CD1c-positive myeloid dendritic cell (primary cell): Measurements from ENCODE around the gene SPRED2.

ENCODE experiments used
- DNase-seq: peaks from one replicate; pipeline ENCODE4 v3.0.0-alpha.2; 2016; ENCODE audit errors: extremely low spot score

Gene SPRED2

DNA sequence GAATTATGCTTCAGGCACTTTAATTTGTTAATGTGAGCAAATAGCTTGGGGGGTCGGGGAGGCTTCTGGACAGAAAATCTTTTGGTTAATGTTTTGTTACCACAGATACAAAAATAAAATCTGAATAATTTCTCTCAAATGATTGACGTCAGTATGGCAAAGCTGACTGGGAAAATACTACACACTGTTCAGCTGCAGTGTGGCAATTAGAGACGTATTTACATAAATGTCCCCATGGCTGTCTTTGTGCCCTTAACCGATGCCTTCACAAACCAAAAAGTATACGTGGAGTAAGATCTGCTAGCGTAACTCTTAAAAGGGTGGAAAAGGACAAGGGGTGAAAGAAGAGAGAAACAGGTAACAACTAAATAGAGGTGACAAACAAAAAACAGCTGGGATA is 121.3 kb downstream of the SPRED2 start:
- DNase-seq: no peak

DNA sequence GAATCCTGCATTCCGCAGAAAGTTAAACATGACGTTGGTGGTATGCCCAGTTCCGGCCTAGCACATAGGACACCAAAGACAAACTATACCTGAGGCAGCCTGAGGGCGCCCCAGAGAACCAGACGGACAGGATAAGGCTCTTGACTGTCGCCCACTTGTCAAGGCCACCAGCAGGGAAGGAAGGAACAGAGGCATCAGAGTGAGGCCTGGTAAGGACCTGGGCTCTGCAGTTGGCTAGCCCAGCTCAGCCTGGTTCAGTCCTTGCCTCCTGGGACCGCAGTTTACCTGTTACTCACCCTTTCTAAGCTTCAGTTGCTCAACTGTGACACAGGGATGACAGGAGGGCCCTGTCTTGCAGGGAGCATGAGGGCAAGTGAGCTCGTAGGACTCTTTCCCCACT is 122.7 kb downstream of the SPRED2 start:
- no peak for DNase-seq

DNA sequence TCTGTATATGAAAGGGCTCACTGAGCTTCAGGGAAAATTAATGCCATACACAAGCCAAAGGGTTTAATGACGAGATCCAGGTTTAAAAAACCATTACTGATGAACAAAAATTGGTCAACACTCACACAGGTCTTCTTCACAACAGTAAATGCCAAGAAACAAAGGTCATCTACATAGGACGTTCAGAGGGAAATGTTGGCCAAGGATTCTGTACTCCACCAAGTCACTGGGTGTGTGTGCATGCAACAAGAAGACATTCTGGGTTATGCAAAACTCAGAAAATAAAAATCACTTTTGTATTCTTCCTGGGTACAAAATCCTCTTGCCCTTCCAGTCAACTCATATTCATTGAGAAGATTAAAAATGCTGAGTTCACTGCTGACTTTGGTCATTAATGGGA is 126.5 kb downstream of the SPRED2 start:
- DNase-seq: no peak

DNA sequence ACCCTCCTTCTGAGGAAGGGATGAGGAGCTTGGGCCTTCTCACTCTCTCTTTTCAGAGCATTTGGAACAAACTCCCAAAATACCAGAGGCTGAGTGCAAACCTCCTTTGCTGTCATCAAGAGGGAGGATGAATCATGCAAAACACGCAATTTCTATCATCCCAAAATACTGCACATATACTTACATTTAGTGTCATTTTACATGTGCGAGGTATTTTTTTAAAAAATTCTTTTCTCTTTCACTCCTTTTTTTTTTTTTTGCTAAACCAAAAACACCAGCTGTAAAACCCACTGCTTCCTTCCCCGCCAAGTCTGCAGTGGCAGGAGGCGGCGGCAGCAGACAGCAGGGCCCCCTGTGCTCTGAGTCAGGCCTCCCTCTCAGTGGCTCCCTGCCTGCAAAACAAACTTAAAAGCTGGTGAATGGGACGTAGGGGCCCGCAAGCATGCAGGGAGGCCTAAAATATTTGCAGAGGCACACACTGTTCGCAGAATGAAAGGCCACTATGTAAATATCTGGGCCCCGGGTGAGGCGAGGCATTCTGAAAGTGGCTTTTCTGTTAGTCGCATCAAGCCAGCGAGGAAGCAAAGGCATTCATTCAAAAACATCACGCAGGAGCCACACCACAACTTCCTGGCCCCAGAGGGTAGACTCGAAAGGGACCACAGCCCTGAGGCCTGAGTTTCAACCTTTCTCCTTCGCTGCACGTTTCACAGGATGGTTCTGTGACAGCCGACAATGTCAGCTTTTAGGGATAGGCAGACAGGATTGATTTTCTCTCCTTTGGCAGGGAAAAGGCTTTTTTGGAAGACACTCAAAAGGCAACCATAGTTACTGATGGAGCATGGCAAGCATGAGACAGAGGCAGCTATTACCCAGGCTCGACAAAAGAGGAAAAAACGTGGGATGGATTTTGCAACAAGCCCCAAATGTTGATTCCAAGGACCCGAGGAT is 131.4 kb downstream of the SPRED2 start:
- DNase-seq: no peak

DNA sequence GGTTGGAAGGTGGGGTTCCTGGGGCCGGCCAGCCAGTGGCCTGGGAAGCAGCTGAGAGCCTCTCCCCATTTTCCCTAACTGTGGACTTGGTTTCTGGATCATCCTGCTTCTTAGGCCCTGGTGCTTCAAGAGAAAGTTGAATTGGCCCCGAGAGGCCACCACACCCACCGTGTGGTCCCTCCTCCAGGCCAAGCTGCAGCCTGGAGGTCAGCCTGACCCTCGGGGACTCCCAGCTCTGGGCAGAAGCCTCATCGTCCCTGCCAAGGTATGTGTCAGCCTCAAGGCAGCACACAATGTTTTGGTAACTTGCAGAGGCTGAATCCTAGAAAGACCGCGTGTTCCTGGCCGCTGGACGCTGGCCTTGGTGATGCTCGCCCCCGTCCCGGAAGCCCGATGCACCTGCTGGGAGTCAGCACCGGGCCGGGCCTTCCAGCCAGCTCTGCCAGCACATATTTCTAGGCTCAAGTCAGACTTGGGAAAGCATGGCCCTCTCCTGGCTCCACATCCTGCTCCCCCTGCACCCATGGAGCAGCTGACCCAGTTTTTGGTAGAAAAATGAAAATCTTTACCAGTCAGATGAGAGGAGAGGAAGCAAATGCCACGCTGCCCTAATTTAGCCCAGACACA is 132.2 kb downstream of the SPRED2 start:
- DNase-seq: no peak

DNA sequence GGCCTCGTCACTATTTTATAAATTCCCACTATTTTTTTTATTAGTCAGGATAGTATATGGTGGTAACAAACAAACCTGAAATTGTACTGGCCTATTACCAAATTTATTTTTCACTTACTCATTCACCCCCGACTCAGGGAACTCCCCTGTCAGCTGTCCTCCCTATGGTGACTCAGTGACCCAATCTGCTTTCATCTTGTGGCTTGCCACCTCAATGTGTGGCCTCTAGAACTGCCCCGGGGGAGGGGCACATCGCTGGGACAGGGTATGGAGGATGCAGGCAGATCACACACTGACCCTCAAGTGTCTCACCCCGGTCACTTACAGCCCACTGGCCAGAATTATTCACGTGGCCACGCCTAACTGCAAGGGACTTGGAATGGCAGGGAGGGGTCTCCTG is 133.2 kb downstream of the SPRED2 start:
- no peak for DNase-seq

DNA sequence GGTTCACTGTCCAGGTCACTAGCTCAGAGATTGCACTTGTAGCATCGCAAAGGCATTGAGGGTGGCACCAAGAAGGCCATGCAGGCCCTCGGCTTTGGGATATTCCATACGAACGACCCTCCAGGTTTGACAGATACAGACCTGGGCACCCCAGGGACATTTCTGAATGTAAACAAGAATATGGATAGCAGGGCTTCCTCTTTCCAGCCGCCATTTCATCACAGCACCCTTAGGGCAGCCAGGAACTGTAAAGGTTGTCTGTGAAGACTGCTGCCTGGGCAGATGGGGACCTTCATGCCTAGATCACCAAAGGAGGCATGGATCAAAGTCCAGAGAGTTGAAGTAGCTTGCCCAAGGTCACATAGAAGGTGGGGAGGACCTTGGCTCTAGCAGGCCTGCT is 134.3 kb downstream of the SPRED2 start:
- DNase-seq: no peak

DNA sequence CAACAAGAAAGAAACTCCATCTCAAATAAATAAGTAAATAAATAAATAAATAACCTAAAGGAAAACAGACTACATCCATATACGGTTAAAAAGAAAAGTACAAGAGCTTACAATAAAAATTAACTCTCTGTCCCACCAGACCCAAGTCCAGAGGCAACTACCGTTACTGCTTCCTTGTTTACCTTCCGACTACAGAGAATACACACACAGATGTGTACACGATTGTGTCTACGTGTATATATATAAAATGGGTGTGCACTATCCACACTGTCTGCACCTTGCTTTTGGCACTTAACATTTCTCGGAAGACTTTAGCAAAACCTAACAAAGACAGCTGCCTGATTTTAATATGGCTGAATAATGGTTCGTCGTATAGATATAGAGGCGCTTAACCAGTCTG is 134.9 kb downstream of the SPRED2 start:
- no peak for DNase-seq

DNA sequence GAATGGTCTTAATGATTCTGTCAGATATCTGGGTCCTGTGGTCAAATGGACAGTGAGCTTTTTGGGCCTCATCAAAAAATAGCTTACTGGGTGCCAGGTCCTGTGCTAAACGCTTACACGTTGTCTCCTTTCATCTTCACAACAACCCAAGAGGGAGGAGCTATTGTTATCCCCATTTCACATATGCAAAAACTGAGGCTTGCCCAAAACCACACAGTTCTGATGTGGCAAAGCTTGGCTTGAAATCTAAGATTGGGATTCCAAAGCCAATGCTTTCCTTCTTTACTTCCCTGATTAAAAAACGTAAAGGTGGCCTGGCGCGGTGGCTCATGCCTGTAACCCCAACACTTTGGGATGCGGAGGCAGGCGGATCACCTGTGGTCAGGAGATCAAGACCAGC is 135.4 kb downstream of the SPRED2 start:
- DNase-seq: no peak

DNA sequence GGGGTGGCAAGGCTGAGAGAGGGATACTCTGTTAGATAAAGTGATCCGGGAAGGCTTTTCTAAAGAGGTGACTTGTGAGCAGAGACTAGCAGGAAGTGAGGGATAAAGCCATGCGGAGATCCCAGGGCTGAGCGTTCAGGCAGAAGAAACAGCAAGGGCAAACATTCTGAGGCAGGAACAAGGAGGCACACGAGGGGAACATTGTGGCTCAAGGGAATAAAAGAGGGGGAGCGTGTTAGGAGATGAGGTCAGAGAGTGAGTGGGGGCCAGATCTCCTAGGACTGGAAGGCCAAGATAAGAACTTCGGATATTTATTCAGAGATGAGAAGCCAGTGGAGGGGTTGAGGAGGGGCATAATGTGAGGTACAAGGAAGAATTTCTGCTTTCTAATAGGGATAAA is 137.7 kb downstream of the SPRED2 start:
- no peak for DNase-seq

DNA sequence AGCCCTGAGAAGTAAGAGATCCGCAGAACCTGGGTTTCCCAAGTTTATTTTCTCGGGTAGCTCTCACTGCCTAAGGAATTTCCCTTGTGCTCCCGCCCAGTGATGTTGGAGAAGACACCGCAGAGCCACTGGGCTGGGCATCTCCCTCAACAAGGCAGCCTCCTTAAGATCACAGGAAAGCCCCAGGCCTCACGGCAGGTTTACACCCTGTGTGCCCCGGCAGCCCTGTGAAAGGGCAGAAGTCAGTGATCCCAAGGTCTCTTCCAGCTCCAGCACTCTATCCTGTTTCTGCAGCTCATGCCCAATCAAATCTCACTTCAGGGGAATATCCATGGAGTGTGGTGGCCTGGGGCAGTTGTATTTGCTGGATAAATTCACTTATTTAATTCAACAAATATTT is 138.3 kb downstream of the SPRED2 start:
- DNase-seq: no peak

DNA sequence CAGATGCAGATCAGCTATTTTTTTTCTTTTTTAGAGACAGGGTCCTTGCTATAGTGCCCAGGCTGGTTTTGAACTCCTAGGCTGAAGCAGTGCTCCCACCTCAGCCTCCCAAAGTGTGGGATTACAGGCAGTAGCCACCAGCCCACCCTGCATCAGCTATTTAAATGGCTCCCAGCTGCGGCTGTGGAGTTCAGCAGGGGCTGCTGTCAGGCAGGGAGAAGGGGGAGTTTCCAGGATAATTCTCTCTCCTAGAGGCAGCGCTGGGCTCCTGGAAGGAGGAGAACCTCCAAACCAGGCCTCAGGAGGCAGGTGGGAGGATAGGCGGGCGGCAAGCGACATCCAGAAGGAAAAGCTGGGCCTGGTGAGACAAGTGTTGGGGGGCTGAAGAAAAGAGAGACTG is 139.0 kb downstream of the SPRED2 start:
- DNase-seq: no peak

DNA sequence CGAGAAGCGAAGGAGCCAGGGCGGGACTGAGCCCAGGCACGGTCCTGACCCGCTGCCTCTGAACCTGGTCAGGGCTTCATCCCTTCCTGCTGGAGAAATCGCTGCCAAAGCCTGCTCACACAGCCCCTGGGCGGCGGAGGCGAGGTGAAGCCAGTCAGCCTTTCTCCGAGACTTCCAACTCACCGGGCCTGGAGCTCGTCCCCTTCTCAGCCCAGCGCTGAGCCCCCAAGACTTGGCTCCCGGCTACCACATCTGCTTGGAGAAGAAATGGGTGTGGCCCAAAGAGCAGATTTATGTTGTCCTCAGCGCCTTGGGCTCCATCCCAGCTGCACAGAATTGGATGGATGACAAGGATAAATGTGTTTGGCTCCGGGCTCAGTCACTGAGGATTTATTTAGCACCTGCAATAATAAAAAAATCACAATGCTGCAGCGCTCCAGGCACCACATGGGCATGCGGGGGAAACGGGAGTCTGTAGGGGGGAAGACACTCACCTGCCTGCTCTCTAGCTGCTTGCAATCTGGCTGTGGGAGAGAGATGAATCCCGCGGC is 139.9 kb downstream of the SPRED2 start:
- no peak for DNase-seq

DNA sequence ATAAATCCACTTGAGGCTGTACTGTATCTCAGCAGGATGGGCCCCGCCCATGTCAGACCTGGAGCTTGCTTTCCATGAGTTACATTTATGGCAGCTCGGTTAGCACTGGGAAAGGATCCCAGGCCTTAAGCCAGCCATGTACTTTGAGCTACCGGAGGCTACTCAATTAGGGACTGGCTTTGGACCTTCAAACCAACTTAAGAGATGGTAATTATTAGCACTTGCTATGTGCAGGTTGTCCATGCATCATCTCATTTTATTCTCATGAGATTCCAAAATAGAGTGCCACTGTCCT is 140.3 kb downstream of the SPRED2 start:
- DNase-seq: no peak

DNA sequence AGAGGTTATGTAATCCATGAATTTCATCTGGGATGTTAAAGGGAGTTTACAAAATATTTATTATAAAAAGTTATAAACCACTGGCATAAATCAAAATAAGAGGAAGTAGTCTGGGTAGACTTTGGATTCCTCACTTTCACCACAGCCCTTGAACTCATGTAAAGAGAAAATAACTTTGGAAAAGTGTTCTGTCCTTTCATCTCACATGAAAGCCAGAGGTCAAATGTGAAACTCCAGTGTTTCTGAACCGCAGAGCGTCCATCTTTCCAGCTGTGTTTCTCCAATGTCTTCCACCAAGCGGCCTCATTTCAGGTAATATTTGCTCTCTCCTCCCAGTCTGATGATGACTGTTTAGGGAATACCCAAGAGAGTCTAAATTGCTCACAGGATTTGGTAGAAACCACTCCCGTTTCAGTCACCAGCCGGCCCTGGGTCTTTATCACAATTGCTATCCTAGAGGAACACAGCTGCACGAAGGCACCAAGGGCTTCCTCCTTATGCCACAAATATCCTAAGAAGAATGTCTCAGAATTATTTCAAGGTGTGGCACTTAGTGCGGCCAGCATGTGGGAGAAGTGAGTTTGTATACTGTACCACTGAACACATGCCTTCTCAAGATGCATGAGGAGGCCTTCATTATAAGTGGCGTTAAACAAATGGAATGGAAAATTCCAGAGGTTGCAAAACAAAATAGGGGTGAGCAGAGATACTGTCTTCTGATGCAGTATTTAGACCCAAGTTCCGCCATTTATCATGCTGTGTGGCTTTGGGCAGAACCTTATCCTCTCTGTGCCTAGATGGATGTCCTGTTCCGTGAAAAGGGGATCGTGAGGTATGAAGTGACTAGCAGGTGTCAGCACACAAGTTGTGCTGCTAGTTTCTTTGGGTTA is 140.9 kb downstream of the SPRED2 start:
- no peak for DNase-seq

DNA sequence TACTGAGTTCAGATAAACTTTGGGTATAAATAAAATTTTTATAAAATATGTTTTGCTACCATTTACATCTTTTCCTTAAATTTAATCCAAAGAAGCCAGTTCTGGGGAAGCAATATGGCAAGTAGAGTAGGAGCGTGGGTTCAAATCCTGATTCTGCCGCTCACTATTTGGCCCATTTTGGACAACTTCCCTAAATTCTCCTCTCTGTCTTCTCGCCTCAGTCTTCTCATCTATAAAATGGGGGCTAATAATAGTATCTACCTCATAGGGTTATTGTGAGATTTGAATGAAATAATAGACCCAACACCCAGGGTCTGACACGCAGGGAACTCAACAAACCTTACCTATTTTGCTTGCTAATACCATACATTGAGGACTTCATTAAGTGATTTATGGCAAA is 145.0 kb downstream of the SPRED2 start:
- no peak for DNase-seq

DNA sequence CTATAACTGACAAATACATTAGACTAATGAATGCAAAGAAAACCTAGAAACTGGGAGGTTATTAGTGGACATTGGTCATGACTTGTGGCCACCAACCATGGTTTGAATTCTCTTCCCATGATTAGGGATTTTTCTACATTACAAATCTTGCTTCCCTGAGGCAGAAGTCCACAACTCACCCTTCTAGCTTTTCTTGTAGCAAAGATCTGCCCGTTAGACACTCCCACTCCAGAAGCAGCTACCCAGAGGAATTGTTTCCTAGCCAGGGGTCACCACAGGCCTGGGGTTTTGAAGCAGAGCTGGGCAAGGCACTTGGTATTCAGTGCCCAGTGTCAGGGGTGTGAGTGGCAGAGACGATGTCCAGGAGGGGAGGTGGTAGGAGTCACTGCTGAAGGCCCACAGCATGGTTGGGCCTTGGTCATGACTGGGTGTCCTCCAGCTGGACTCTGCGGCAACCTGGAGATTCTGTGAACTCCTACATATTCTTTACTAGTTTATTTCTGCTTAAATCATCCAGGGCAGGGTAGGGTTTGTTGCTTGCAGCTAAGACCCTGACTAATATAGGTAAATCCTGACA is 149.8 kb downstream of the SPRED2 start:
- no peak for DNase-seq

DNA sequence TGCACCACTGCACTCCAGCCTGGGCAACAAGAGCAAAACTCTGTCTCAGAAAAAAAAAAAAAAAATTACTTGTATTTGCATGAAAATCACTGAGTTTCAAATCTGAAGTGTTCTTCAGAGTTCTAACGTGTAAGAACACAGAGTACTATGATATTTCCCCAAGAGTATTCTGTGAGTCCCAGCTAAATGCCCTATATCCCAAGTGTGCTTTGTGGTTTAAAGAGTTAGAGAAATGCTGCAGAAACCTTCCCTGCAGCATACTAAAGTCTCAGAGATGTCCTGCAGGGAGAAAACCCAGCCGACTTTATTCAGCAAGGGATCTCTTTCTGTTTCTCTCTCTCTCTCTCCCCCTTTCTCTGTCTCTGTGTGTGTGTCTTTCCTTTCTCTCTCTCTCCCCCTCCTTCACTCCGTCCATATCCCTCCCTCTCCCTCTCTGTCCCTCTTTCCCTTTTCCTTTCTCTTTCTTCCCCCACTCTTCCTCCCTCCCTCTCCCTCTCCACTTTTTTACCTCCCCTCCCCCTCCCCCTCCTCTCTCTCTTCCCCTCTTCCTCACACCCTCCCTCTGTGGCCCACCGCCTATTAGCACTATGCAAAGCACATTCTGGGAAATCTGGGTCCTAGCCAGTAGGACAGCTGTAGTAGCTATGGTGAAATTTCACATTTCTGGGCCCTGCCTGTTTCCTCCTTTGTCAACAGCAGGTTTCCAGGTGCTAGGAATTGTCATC is 150.6 kb downstream of the SPRED2 start:
- no peak for DNase-seq

DNA sequence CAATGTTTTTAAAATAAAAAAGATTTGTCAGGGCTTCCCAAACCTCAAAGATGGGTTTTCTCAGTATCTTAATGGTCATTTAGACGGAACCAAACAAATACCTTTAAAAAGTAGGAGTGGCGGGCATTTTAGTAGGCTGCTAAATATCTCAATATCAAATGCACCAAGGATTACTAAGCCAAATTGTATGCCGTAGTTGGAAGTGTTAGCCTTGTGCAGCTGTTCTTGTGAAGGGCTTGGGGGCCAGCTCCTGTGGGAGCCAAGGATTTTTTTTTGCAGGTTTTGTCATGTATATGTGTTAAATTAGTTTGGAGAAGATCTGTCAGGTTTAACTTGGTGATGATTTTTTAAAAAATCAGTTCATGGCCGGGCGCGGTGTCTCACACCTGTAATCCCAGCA is 152.6 kb downstream of the SPRED2 start:
- no peak for DNase-seq

DNA sequence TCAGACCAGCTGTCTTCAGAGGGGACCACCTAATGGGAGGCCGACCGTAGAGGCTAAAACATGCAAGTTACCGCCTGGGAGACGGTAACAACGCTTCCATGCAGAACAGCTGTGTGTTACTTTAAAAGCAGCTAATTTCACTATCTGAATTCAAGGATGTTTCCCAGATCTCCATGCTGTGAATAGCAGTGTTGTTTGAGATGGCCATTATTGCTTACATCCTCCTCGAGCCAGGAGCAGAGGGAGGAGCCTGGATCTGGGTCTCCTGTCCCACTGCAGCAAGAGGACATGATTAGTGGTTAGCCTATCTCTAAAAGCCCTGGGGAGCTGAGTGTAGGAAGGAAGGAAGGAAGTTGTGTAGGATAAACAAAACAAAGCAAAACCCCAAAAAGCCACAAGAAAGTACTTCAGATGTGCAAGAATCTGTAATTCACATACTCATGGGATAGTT is 153.8 kb downstream of the SPRED2 start:
- no peak for DNase-seq

DNA sequence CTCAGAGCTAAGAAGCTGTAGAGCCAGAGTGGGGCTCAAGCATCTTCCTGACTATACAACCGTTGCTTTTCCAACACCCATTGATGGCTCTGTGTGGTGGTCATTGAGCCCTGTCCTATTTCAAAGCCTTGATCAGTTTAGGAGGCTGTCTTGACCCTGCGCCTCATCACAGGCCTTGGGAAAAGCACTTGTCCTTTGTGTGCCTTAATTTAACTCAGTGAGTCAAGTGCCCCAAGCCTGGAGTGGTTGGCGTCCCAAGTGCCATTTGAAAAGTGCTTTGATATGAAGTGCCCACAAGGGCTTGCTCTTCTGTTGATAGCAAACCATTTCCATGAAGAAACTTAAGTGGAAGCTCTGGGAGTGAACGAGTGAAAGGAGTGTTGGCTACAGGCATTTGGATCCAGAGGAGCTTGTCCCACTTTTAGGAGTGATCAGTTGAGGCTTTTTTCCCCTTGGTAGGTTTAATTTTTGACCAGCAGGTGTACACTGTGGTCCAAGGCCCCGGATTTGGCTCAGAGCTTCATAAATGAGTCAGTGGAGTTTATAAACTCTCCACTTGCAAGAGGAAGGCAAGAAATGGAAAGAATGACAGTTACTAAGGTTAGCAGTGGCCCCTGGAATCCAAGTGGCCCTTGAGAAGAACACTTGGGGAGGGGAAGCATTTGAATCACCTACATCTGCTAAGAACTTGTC is 154.5 kb downstream of the SPRED2 start:
- DNase-seq: no peak
